LNCaP clone FGC (cell line): ENCODE results near the gene CORO2B.

Experiments
- DNase-seq: peaks from one replicate; pipeline ENCODE4 v3.0.0-alpha.2; 2011; ENCODE audit warnings: low read depth
- H3K4me3 ChIP-seq: 2 replicates; pipeline ENCODE4 v1.5.1; 2011; ENCODE audit warnings: mild to moderate bottlenecking, low read depth, low read length, control low read depth
- TF ChIP-seq, protein P1 (sequence below): IDR thresholded peaks from 2 replicates; pipeline ENCODE4 v1.5.1; 2012; ENCODE audit warnings: mild to moderate bottlenecking; ENCODE audit not compliant: control insufficient read depth, insufficient read depth; ENCODE audit errors: extremely low read depth

The CORO2B gene

DNA sequence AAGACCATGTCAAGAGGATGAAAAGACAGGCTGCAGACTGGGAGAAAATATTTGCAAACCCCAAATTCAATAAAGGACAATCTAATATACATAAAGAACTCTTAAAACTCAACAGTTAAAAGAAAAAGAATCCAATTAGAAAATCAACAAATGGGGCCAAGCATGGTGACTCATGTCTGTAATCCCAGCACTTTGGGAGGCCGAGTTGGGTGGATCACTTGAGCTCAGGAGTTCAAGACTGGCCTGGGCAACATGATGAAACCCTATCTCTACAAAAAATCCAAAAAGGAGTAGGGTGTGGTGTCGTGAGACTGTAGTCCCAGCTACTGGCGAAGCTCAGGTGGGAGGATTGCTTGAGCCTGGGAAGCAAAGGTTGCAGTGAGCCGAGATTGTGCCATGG lies 184.3 kb downstream of the CORO2B start:
- TF ChIP-seq, protein P1, sequence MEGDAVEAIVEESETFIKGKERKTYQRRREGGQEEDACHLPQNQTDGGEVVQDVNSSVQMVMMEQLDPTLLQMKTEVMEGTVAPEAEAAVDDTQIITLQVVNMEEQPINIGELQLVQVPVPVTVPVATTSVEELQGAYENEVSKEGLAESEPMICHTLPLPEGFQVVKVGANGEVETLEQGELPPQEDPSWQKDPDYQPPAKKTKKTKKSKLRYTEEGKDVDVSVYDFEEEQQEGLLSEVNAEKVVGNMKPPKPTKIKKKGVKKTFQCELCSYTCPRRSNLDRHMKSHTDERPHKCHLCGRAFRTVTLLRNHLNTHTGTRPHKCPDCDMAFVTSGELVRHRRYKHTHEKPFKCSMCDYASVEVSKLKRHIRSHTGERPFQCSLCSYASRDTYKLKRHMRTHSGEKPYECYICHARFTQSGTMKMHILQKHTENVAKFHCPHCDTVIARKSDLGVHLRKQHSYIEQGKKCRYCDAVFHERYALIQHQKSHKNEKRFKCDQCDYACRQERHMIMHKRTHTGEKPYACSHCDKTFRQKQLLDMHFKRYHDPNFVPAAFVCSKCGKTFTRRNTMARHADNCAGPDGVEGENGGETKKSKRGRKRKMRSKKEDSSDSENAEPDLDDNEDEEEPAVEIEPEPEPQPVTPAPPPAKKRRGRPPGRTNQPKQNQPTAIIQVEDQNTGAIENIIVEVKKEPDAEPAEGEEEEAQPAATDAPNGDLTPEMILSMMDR: no peak
- no peak overlapping the region for H3K4me3 ChIP-seq
- no peak for DNase-seq

DNA sequence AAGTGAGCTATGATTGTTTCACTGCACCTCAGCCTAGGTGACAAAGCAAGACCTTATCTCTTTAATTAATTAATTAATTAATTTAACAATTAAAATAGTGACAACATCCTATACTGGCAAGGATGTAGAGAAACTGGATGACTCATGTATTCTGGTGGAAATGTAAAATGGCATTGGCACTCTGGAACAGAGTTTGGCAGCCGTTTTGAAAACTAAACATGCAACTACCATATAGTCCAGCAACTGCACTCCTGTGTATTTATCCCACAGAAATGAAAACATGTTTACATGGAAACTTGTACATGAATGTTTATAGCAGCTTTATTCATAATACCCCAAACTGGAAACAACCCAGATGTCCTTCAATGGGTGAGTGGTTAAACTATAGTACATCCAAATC lies 185.3 kb downstream of the CORO2B start:
- no peak overlapping the region for H3K4me3 ChIP-seq
- TF ChIP-seq, protein P1: no peak
- peak; percentile 41 for DNase-seq

DNA sequence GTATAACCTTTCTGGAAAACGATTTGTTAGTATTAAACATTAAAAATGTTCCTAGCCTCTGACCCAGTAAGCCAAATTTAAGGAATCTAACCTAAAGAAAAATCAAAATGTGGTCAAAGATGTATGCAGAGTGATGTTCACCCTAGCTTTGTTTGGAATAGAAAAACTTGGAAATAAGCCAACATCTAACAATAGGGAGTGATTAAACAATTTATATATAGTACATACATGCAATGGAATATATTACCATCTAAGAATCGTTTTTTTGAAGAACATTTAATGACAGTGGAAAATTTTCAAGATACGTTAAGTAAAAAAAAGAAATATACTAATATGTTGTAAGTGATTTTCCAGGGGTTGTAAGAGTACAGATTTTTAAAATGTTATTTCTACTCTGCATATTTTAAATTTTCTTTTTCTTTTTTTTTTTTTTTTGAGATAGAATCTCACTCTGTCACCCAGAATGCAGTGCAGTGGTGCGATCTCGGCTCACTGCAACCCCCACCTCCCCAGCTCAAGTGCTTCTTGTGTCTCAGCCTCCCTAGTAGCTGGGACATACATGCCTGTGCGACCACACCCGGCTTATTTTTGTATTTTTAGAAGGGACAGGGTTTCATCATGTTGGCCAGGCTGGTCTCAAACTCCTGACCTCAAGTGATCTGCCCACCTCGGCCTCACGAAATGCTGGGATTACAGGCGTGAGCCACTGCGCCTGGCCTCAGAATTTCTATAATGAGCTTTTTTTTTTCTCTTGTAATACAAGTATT lies 187.0 kb downstream of the CORO2B start:
- TF ChIP-seq, protein P1: no peak
- no peak overlapping the region for H3K4me3 ChIP-seq
- no peak for DNase-seq

DNA sequence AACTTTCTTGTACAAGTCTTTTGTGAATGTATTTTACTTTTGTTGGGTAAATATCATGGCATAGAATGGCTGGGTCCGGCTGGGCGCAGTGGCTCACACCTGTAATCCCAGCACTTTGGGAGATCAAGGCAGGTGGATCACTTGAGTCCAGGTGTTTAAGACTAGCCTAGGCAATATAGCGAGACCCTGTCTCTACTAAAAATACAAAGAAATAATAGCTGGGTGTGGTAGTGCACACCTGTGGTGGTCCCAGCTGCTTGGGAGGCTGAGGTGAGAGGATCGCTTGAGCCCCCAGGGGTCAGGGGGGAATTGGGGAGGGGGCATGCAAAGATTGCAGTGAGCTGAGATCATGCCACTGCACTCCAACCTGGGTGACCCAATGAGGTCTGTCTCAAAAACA lies 189.0 kb downstream of the CORO2B start:
- H3K4me3 ChIP-seq: no peak overlapping the region
- TF ChIP-seq, protein P1: no peak
- no peak for DNase-seq

DNA sequence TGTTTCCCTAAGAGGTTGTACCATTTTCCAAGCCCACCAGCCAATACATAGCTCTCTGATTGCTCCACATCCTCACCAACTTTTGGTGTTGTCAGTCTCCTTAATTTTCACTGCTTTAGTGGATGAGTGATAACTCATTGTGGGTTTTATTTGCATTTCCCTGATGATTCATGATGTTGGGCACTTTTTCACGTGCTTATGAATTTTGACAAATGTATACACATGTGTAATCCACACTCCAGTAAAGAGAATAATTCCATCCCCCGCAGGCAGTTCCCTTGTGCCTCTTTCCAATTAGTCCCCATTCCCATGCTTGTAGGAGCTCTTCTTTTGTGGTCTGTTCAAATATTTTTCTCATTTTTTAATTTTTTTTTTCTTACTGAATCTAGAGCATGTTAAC lies 189.5 kb downstream of the CORO2B start:
- no peak overlapping the region for H3K4me3 ChIP-seq
- no peak for DNase-seq
- TF ChIP-seq, protein P1: no peak

DNA sequence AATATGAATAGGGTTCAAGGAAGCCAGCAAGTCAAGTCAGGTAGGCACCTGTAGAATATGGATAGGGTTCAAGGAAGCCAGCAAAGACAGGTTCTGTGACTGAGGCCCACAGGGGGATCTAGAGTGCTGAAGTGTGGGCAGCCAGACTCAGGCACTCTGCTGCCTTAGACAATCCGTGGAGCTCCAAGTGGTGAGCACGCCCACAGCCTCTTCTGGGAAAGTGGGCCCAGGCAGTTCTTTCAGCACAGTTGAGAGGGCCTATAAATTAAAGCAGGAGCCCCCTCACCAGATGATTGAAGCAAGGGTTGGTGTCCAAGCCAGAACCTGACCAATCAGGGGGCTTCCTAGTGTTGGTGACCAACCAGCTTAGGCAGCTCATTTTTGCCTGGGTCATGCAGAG lies 190.9 kb downstream of the CORO2B start:
- no peak overlapping the region for H3K4me3 ChIP-seq
- no peak for DNase-seq
- TF ChIP-seq, protein P1: no peak

DNA sequence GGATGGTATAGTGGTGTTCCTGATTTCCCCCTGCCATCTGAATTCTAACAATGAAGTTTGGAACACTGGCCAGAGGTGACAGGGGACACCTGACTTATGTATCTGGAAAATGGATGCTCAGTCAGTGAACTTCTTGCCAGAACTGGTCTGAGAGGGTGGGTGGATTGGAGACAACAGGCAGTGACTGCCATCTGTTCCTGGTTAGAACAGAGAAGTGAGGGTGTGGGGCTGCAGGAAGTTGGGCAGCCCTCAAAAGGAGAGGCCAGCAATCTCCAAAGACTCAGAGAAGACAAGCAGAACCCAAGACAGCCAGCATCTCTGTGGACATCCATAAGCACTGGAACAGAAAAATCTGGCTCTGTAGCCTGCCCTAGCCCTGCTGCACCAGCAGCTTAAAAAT lies 191.4 kb downstream of the CORO2B start:
- DNase-seq: no peak
- H3K4me3 ChIP-seq: no peak overlapping the region
- TF ChIP-seq, protein P1: no peak
